ENCODE data around the gene SEMA3C.

SEMA3C gene

DNA sequence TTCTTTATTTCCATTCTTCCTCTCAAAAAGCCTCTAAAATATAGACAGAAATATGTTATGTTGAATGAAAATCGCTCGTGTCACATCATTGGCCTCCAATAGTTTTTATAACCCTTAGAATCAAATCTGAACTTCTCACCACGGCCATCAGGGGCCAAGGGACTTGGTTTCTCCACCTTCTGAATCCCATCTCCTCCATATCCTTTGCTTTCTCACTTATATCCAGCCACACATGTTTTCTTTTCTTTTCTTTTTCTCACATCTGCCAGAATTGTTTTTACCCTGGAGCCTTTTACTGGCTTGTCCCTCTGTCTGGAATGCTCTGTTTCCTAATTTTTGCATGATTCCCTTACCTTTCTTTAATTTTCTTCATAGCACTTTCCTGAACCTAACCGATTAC lies 184.8 kb downstream of the SEMA3C start:
- no peak for DNase-seq (ENCODE audit: low spot score)

DNA sequence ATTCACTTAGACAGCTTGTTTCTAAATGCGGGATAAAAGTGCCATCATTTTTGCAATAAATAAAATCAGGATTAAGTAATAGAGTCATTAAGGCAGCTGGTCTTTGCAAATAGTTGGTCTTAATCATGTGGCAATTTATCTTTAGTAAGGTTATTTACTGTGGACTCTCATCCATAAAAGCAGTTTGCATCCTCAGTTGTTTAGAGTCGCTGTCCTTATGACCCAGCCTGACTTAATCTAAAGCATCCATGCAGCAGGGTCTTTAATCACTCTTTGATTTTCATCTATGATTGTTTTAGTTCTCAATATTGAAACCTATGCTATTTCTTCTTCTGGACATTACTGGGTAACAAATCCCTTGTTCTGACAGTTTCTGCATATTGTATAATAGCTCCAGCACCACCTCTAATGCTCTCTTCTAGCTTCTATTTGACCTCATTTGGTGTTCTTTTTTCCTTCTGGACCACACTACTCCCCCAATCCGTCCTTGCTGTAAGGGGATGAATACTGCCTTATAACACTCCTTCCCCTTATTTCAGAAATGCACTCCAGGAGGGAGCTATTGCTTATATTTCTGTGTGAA lies 185.4 kb downstream of the SEMA3C start:
- DNase-seq (ENCODE audit: low spot score), result no peak

- DNase-seq (ENCODE audit: low spot score), result no peak
These were observed 186.2 kb downstream of the SEMA3C start for GRCh38 chr7:80732630-80733029.

DNA sequence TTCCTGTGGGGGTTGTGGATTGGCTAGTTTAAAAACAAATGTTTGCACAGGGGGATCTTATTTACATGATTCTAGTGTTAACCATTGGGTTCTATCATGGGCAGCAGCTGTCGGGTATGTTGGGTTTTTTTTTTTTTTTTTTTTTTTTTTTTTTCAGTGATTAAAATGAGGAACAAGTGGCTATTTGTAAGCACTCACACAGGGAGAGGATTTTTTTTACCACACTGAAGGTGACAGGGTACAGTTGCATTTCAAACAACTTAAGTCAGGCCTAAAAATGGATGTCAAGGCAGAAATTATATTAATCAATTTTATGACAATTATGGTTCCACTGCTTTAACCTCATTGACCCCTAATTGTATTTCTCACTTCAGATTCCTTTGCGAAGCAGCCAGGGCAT lies 187.6 kb downstream of the SEMA3C start:
- no peak for DNase-seq (ENCODE audit: low spot score)

DNA sequence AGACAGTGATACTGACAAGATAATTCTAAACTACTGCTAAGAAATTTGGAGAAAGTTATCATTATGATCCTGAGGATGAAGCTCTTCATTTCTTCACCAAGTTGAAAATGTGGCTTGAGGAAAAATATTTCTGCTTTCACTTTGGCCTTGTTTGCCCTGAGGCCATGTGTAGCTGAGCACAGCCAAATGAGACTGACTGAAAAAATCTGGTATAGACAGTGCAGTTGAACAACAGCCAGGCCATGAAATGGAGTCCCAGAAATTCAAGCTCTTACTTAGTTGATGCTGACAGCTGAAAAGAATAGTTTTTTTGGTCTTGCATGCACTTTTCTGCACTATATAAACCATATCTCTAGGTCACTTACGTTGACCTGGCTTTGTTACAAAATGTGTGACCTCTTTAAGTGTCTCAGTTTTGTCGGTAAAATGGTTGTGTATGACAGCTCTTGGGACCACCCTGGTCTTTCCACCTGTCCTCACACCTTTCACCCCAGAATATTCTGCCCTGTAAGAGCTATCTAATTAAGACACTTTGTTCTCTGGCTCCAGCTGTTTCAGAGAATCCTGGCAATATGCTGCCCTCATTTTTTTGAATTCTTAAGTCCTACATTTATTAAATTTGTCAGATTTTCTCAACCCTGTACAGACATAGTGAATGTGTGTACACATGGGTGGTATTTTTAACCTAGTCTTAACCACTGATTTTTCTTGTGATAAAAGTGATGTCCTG lies 189.1 kb downstream of the SEMA3C start:
- DNase-seq (ENCODE audit: low spot score), result peak; percentile 18

DNA sequence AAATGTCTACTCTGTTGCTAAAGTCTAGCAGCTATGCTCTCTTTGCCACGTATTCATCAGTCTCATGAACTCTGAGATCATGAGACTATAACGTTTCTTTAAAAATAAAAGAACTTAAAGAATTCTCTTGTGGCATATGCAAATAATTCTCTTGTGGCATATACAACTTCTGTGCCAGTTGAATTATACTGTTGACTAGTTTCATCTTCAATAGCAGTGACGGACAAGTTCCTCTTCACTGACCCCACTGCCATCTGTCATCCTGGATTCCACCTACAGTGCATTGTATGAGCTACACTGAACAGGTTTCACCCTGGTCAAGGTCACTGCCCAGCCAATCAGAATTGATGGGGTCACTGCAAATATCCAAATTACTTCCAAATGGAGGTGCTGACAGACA lies 192.2 kb downstream of the SEMA3C start:
- no peak for DNase-seq (ENCODE audit: low spot score)

DNA sequence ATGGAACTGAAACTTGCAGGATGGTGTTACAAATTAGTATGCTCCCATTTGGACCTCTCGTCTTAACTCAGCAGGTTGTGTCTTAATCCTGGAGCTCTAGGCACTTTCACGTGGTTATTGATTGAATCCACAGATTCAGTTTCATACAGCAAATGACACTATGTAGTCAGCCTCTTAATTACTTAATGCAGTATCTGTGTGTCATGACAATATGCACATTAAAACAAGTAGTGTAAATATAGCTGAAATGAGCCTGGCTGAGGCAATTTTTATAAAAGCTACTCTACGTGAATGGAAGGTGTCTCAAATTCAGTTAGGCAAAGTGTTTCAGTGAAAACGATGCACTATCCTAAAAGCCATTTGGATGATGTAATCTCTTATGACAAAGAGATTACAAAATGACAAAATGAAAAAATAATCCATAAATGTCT lies 193.7 kb downstream of the SEMA3C start:
- DNase-seq (ENCODE audit: low spot score), result no peak

DNA sequence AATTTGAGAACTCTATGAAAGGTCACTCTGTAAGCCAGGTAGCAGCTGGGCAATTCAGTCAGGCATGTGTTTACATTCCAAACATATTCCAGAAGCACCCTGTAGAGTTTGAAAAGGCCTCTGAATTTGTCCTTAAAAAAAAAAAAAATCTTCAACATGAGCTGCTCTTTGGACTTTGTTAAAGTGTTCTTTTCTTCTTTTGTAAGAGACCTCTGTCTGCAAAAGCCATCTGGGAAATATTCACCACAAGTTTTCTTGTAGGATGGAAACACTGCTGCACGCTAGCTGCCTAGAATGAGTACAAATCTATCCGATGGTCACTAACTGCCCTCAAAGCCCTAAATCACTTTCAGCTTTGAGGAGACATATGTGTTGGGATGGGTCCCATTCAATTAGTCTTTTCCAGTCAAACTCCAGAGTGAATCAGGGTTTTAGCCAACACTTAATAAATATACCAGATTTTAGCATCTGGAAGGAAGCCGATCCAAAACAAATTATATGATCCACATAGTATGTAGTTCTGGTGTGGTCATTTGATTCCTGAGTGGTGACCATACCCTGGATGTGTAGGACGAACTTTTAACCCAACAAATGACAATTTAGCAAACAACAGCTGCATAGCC lies 194.5 kb downstream of the SEMA3C start:
- no peak for DNase-seq (ENCODE audit: low spot score)

DNA sequence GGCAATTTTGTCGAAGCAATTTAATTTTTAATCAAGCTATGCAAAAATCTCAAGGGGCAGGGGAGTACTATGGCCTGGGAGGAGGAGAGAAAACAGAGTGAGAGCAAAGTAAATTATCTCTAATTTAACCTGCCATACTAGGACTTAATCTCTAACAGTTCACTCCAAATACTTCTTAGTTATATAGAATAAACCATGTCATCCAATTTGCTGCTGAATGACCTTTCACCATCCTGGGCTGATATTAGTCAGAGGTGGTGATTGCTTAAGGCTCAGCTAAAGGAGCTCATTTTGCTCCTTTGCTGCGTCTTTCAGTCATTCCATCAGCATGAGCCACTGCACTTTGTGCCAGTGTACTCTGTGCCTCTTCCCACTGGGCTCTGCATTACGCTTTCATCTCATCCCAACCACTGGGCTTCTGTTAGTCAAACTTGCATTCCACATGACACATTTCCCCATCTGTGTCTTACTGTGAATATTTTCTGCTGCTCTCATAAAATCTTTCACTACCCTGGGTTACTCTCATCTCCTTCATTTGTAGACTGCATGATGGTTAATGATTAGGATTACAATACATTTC lies 196.1 kb downstream of the SEMA3C start:
- DNase-seq (ENCODE audit: low spot score), result no peak

- DNase-seq (ENCODE audit: low spot score), result no peak
These were observed 196.8 kb downstream of the SEMA3C start for GRCh38 chr7:80721883-80722615.

DNA sequence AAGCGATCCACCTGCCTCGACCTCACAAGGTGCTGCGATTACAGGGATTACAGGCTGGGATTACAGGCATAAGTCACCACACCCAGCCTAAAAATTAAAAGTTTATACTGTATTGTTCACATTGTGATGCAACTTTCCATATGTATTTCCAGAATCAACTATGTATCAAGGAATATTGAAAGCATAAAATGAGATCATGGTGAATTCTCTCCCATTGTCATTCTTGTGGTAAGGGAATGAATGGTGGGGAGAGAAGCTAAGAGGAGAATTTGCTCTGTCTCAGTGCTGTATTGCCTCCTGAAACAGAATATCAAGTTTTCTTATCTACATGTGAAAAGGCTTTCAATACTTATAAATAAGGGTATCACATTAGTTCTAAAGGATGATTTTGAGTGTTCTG lies 198.7 kb downstream of the SEMA3C start:
- DNase-seq (ENCODE audit: low spot score), result no peak

- DNase-seq (ENCODE audit: low spot score), result no peak
These were observed 199.6 kb downstream of the SEMA3C start for GRCh38 chr7:80719261-80719660.

GRCh38 chr7:80711531-80711930 lies 207.3 kb downstream of the SEMA3C start:
- no peak for DNase-seq (ENCODE audit: low spot score)

DNA sequence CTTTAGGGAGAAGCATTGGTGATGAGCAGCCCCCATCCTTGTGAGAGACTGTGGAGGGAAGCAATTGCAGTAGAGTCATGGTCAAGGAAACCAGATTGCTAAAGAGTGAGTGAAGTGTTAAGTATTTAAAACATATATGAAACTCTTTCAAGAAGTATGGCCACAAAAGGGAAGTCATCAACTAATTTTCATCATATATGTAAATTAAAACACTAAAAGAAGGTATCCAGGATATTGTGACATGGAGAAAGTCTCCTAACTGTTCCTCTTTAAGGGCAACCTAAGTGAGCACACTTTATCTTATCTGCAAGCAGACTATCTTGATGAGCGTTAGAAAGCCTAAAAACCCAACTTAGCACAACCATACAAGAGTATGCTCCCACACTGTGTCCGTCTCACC lies 210.7 kb downstream of the SEMA3C start:
- no peak for DNase-seq (ENCODE audit: low spot score)

DNA sequence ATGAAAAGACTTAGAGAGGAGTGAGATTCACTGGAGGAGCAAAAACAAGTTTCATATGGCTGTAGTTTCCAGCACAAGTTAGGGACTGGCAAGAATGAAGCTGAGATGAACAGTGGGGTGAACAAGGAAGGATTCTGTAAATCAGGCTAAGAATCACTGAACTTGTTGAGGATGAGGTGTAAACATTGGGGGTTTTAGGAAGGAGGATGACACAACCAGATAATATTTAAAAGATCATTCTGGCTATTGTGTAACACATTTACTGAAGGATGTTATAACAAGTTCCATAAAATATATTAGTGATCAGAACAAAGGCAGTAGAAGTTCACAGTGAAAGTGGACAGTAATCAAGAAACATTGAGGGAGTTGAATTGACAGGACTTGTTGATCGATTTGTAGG lies 211.5 kb downstream of the SEMA3C start:
- no peak for DNase-seq (ENCODE audit: low spot score)

GRCh38 chr7:80705130-80705781 lies 213.6 kb downstream of the SEMA3C start:
- DNase-seq (ENCODE audit: low spot score), result no peak

GRCh38 chr7:80703272-80703671 lies 215.6 kb downstream of the SEMA3C start:
- no peak for DNase-seq (ENCODE audit: low spot score)

- DNase-seq (ENCODE audit: low spot score), result no peak
These were observed 219.1 kb downstream of the SEMA3C start for GRCh38 chr7:80699721-80700256.

- DNase-seq (ENCODE audit: low spot score), result peak; percentile 69
These were observed 219.7 kb downstream of the SEMA3C start for GRCh38 chr7:80699045-80699638.
